ENCODE results near the gene BICD2.

BICD2 gene

DNA sequence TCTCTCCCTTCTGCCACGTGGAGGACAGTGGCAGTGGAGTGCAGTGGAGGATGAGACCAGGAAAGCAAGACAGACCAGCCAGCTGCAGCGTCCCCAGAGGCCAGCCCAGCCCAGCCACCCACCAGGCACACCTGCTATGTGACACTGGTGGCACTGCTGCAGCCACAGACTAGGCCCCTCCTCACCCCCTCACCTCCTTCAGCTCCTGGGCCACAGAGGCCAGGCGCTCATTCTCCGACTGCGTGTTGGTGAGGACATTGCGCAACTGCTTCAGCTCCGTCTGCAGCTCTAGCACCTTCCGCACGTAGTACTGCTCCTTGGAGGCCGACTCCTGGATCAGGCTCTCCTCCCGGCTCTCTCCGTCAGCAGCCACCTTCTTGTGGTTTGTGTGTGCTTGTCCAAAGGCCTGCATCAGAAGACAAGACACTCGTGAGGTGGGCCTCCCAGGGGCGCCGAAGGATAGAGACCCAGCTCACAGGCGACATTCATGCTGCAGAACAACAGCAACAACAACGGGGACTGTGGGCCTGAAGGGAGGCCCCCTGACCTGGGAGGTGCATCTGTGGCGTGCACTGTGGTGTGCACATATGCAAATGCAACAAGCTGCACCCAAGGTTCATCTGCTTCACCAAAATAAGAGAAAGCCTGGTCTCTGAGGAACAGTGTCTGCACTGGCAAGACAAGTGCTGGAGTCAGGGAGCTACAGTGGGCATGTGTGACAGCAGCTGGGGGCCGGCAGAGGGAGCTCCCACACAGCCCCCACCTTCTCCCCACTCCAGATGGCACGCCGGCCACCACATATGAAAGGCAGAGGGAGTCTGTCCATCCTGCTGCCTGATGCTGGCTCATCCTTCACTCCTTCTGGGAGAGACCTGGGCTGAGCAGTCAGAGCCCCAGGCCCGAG, 35.5 kb downstream of the BICD2 start:
- H3K4me3 ChIP-seq (ENCODE audit: low read length), result no peak overlapping the region
- H3K9ac ChIP-seq (ENCODE audit: low read length), result no peak overlapping the region
- H3F3A ChIP-seq (ENCODE audit: insufficient read depth, low read length), result no peaks in the 10 kb centered on the region
- no peak overlapping the region for H3K4me2 ChIP-seq (ENCODE audit: low read depth, low read length)
- no peaks in the 10 kb centered on the region for H3K9me3 ChIP-seq (replicated peaks; ENCODE audit: insufficient read depth, low read length)
- H3K27me3 ChIP-seq (replicated peaks; ENCODE audit: insufficient read depth, low read length), result no peaks in the 10 kb centered on the region
- no peak overlapping the region for H3K27ac ChIP-seq (ENCODE audit: low read length)
- no peak for DNase-seq
- peaks cover 100% of the 10 kb centered on the region for H3K79me2 ChIP-seq (ENCODE audit: low read length)
- H3K4me1 ChIP-seq (ENCODE audit: low read length), result peaks cover 2% of the 10 kb centered on the region; the same call in 1 of the 2 replicates
- TF ChIP-seq, protein P1, sequence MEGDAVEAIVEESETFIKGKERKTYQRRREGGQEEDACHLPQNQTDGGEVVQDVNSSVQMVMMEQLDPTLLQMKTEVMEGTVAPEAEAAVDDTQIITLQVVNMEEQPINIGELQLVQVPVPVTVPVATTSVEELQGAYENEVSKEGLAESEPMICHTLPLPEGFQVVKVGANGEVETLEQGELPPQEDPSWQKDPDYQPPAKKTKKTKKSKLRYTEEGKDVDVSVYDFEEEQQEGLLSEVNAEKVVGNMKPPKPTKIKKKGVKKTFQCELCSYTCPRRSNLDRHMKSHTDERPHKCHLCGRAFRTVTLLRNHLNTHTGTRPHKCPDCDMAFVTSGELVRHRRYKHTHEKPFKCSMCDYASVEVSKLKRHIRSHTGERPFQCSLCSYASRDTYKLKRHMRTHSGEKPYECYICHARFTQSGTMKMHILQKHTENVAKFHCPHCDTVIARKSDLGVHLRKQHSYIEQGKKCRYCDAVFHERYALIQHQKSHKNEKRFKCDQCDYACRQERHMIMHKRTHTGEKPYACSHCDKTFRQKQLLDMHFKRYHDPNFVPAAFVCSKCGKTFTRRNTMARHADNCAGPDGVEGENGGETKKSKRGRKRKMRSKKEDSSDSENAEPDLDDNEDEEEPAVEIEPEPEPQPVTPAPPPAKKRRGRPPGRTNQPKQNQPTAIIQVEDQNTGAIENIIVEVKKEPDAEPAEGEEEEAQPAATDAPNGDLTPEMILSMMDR (IDR thresholded peaks at IDR 0.05; ENCODE audit: low read length), result peak; percentile 65
- no peak for TF ChIP-seq EZH2phosphoT487 (IDR thresholded peaks at IDR 0.05; ENCODE audit: low read length)
- H4K20me1 ChIP-seq (ENCODE audit: insufficient read depth, low read length), result peaks cover 37% of the 10 kb centered on the region; the same call in 1 of the 2 replicates
- no peak overlapping the region for H2AFZ ChIP-seq (ENCODE audit: low read length)
- H3K36me3 ChIP-seq (replicated peaks; ENCODE audit: insufficient read depth, low read length), result 0 out of 2 replicates have a peak, but pooled peaks cover 6% of the 10 kb centered on the region
- no peaks in the 10 kb centered on the region for H3K9me2 ChIP-seq (replicated peaks; ENCODE audit: insufficient read depth, low read length)

DNA sequence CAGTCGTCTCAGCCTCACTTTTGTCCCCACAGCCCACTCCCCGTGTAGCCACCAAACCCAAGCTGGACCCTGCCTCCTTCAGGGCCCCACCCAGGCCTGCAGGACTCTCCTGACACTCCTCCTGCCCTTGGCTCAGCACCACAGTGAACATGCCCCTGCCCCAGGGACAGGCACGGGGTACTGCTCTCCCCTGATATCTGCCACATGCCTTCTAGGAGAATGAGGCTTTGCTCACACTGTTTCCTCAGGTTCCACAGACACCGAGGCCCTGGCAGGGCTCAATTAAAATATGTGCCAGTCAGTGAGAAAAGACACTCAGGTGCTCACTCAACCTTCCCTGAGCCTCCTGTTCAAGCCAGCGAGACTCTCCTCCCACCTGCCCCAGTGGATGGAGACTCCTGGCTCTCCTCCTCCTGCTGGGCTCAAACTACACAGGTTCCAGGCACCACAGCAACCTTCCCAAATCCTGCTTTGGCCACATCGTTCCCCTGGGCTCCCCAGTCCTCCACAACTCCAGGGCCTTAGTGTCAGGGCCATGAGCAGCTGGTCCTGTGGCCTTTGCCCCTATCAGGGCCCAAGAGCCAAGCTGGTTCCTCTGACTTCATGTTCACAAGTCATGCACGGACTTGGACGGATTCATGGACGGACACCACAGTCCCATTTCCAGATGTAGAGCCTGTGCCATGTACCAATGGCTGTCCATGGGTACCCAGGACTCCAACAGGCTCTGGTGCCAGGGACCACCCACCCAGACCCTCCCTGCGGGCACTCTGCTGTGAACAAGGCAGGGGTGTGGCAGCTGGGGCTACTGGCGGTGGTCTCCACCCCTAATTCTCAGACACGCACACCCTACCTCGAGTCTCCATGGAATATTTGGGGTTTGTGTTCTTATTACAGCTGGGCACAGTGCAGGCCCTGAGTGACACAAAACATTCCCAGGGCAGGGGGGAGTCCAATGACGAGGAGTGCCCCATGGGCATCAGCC, 36.6 kb downstream of the BICD2 start:
- Histone ChIP-seq H3K27ac (ENCODE audit: low read length) (no peak overlapping the region), H3K4me2 (ENCODE audit: low read depth, low read length) (no peak overlapping the region), H3F3A (ENCODE audit: insufficient read depth, low read length) (no peaks in the 10 kb centered on the region), H3K27me3 (replicated peaks; ENCODE audit: insufficient read depth, low read length) (no peaks in the 10 kb centered on the region), H3K4me1 (ENCODE audit: low read length) (peaks cover 12% of the 10 kb centered on the region; the same call in 1 of the 2 replicates), H3K79me2 (ENCODE audit: low read length) (peaks cover 100% of the 10 kb centered on the region), H2AFZ (ENCODE audit: low read length) (no peak overlapping the region), H4K20me1 (ENCODE audit: insufficient read depth, low read length) (peaks cover 37% of the 10 kb centered on the region; the same call in 1 of the 2 replicates), H3K9me3 (replicated peaks; ENCODE audit: insufficient read depth, low read length) (no peaks in the 10 kb centered on the region), H3K9me2 (replicated peaks; ENCODE audit: insufficient read depth, low read length) (no peaks in the 10 kb centered on the region), H3K36me3 (replicated peaks; ENCODE audit: insufficient read depth, low read length) (peaks cover 6% of the 10 kb centered on the region; the same call in 1 of the 2 replicates), H3K9ac (ENCODE audit: low read length) (no peak overlapping the region), H3K4me3 (ENCODE audit: low read length) (no peak overlapping the region)
- no peak for DNase-seq
- TF ChIP-seq EZH2phosphoT487 (IDR thresholded peaks at IDR 0.05; ENCODE audit: low read length) (no peak), EZH2 (optimal IDR thresholded peaks at IDR 0.05; ENCODE audit: low read depth, low read length) (no peak)
- TF ChIP-seq, protein P1 (IDR thresholded peaks at IDR 0.05; ENCODE audit: low read length), result no peak

DNA sequence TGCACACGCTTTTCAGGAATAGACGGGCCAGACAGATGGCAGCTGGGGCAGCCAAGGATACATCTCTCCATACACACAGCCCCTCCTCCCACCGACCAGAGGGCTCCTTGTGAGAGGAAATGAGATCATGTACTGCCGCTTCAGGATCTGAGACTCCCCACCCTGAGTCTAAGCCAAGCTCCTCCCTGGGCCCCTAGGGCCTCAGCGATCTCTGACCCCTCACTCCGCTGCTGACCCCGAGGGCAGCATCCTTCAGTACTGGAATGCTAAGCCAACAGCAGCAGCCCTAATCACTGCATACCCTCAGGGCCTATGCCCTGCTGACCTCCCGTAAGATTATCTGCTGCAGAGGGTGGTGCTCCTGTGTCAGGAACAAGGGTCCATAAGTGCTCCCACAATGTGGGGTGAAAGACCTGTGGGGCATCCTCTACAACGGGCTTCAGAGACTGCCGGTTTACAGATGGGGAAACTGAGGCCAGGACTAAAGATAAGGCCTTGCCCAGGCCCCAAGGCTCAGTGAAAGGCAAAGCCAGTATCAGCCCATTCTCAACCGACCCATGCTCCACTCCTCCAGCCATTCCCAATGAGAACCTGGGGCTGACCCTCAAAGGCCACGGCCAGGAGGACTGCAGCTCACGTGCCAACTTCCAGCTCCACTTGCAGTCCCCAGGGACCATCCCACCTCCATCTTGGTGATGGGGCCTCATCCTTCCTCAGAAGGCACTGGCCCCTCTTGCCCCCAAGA, 37.5 kb downstream of the BICD2 start:
- no peak overlapping the region for H3K4me3 ChIP-seq (ENCODE audit: low read length)
- H3K27ac ChIP-seq (ENCODE audit: low read length), result no peak overlapping the region
- TF ChIP-seq, protein P1 (IDR thresholded peaks at IDR 0.05; ENCODE audit: low read length), result no peak
- no peak for TF ChIP-seq EZH2phosphoT487 (IDR thresholded peaks at IDR 0.05; ENCODE audit: low read length)
- TF ChIP-seq EZH2 (optimal IDR thresholded peaks at IDR 0.05; ENCODE audit: low read depth, low read length), result no peak
- H3K9ac ChIP-seq (ENCODE audit: low read length), result no peak overlapping the region
- no peak for DNase-seq
- H3K9me3 ChIP-seq (replicated peaks; ENCODE audit: insufficient read depth, low read length), result no peaks in the 10 kb centered on the region
- no peaks in the 10 kb centered on the region for H3K27me3 ChIP-seq (replicated peaks; ENCODE audit: insufficient read depth, low read length)
- H3F3A ChIP-seq (ENCODE audit: insufficient read depth, low read length), result 0 out of 2 replicates have a peak, but pooled peaks cover 4% of the 10 kb centered on the region
- H3K36me3 ChIP-seq (replicated peaks; ENCODE audit: insufficient read depth, low read length), result peaks cover 6% of the 10 kb centered on the region; the same call in 1 of the 2 replicates
- peaks cover 32% of the 10 kb centered on the region; the same call in 1 of the 2 replicates for H4K20me1 ChIP-seq (ENCODE audit: insufficient read depth, low read length)
- H3K4me1 ChIP-seq (ENCODE audit: low read length), result peaks cover 21% of the 10 kb centered on the region
- H3K4me2 ChIP-seq (ENCODE audit: low read depth, low read length), result no peak overlapping the region
- H3K9me2 ChIP-seq (replicated peaks; ENCODE audit: insufficient read depth, low read length), result no peaks in the 10 kb centered on the region
- peaks cover 100% of the 10 kb centered on the region for H3K79me2 ChIP-seq (ENCODE audit: low read length)
- no peak overlapping the region for H2AFZ ChIP-seq (ENCODE audit: low read length)

Measured in MM.1S (cell line).